ENCODE measurements around the gene CYP2U1.

CYP2U1 gene

GRCh38 chr4:107935246-107935645, 3.9 kb downstream of the CYP2U1 start:
- TF ChIP-seq REST (IDR thresholded peaks at IDR 0.05; ENCODE audit: insufficient read depth in 1 of 2, low read depth in 2 of 2, low read length in 2 of 2) (no peak), SIN3A (IDR thresholded peaks at IDR 0.05; ENCODE audit: borderline replicate concordance, insufficient read depth, low read length) (no peak), FOXP2 (optimal IDR thresholded peaks at IDR 0.05; ENCODE audit: borderline replicate concordance, extremely low read depth, extremely low read length, insufficient read depth) (no peak), TAF1 (IDR thresholded peaks at IDR 0.05; ENCODE audit: borderline replicate concordance, insufficient read depth, low read length) (no peak), POLR2AphosphoS5 (IDR thresholded peaks at IDR 0.05; ENCODE audit: low read depth, low read length) (no peak)

GRCh38 chr4:107937040-107937439, 5.7 kb downstream of the CYP2U1 start:
- TF ChIP-seq TAF1 (IDR thresholded peaks at IDR 0.05; ENCODE audit: borderline replicate concordance, insufficient read depth, low read length) (no peak), FOXP2 (optimal IDR thresholded peaks at IDR 0.05; ENCODE audit: borderline replicate concordance, extremely low read depth, extremely low read length, insufficient read depth) (no peak), SIN3A (IDR thresholded peaks at IDR 0.05; ENCODE audit: borderline replicate concordance, insufficient read depth, low read length) (no peak), POLR2AphosphoS5 (IDR thresholded peaks at IDR 0.05; ENCODE audit: low read depth, low read length) (no peak), REST (IDR thresholded peaks at IDR 0.05; ENCODE audit: insufficient read depth in 1 of 2, low read depth in 2 of 2, low read length in 2 of 2) (no peak)

GRCh38 chr4:107939307-107939706, 8.0 kb downstream of the CYP2U1 start:
- TF ChIP-seq POLR2AphosphoS5 (IDR thresholded peaks at IDR 0.05; ENCODE audit: low read depth, low read length) (no peak), TAF1 (IDR thresholded peaks at IDR 0.05; ENCODE audit: borderline replicate concordance, insufficient read depth, low read length) (no peak), SIN3A (IDR thresholded peaks at IDR 0.05; ENCODE audit: borderline replicate concordance, insufficient read depth, low read length) (no peak), FOXP2 (optimal IDR thresholded peaks at IDR 0.05; ENCODE audit: borderline replicate concordance, extremely low read depth, extremely low read length, insufficient read depth) (no peak), REST (IDR thresholded peaks at IDR 0.05; ENCODE audit: insufficient read depth in 1 of 2, low read depth in 2 of 2, low read length in 2 of 2) (no peak)

- no peak for TF ChIP-seq REST (IDR thresholded peaks at IDR 0.05; ENCODE audit: insufficient read depth in 1 of 2, low read depth in 2 of 2, low read length in 2 of 2)
- TF ChIP-seq FOXP2 (optimal IDR thresholded peaks at IDR 0.05; ENCODE audit: borderline replicate concordance, extremely low read depth, extremely low read length, insufficient read depth) = no peak
- no peak for TF ChIP-seq TAF1 (IDR thresholded peaks at IDR 0.05; ENCODE audit: borderline replicate concordance, insufficient read depth, low read length)
- no peak for TF ChIP-seq POLR2AphosphoS5 (IDR thresholded peaks at IDR 0.05; ENCODE audit: low read depth, low read length)
- no peak for TF ChIP-seq SIN3A (IDR thresholded peaks at IDR 0.05; ENCODE audit: borderline replicate concordance, insufficient read depth, low read length)
Observed at GRCh38 chr4:107945809-107946208, 14.5 kb downstream of the CYP2U1 start.
